Measurements from ENCODE around the gene ITPRIPL2.

Gene ITPRIPL2

DNA sequence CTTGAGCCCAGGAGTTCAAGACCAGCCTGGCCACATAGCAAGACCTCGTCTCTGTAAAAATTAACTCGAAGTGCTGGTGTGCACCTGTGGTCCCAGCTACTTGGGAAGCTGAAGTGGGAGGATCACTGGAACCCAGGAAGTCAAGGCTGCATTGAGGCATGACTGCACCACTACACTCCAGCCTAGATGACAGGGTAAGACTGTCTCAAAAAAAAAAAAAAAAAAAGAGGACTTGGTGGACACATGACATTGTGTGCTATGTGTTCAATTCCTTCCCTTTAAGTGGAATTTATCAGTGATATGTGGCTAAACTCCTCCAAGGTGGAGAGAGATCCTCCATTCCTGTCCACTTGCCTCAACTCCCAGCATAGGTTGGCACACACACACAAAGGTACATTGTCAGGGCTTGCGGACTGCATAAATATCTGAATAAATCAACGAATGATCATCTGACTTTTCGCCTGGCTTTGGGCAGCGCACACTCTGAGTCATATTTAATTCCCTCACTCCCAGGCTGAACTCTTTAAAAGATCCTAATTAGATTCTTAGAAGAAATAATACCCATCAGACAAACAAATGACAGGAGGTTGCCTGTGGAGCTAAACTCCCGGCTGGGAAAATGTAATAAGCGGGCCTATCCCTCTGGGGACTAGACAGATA lies 29.3 kb downstream of the ITPRIPL2 start:
- DNase-seq (ENCODE audit: low spot score): no peak

DNA sequence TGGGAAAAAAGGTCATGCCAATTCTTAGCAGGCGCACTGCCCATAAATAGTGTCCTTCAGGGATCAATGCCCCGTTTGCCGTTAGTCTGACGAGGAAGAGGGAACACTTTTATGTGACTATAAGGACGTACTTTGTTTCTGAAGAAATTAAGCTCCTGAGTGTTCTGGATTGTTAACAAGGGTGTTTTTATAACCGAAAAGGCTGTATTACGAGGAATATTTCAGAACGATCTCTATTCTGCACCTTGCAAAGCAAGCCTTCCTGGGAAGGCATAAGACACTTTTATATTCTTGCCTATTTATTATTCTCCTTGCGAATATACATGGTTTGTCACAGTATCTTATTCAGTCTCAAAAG lies 29.8 kb downstream of the ITPRIPL2 start:
- DNase-seq (ENCODE audit: low spot score): no peak

DNA sequence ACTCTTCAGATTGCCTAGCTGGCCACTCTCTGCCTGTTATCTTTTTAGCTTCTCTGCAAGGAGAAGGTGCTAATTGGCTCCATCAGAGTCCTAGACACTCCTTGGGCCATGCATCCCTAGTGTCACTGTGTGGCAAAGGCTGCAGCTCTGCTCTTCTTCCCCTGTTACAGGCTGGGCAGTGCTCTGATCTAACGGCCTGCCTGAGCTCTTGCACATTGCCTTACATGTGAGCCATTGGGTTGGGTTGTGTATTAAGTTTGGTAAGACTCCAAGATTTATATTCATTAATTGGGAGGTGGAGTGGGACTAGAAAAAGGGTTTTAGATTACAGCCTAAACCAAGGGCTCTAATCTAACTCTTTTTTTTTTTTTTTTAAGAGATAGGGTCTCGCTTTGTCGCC lies 31.2 kb downstream of the ITPRIPL2 start:
- DNase-seq (ENCODE audit: low spot score): no peak

DNA sequence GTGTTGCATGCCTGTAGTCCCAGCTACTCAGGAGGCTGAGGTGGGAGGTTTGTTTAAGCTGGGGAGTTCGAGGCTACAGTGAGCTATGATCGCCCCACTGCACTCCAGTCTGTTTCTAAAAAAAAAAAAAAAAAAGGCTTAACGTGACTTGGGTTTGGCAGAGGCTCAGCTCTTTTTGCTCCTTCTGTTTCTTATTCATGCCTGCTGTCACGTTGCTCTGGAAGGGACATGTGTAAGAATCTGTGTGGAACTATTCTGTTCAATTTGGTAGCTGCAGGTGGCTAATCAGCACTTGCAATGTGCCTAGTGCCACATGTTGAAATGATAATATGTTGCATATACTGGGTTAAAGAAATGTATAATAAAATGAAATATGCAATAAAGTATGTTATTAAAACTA lies 33.4 kb downstream of the ITPRIPL2 start:
- DNase-seq (ENCODE audit: low spot score): no peak

DNA sequence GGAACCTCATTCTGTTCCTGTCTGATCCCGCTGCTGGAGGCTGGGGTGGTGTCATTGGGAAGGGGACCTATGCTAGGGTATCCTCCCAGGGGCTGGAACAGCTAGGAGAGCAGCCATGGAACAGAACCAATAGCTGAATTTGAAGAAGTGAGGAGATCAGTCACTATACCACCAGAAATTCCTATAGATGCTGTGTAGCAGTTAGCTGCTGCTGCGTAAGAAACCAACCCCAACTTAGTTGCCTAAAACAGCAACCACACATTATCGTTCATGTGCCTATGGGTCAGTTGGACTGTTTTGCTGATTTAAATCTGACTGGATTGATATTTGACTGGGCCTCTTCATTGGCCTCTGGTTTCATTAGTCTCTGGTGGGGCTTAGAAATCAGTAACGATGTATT lies 33.9 kb downstream of the ITPRIPL2 start:
- no peak for DNase-seq (ENCODE audit: low spot score)

DNA sequence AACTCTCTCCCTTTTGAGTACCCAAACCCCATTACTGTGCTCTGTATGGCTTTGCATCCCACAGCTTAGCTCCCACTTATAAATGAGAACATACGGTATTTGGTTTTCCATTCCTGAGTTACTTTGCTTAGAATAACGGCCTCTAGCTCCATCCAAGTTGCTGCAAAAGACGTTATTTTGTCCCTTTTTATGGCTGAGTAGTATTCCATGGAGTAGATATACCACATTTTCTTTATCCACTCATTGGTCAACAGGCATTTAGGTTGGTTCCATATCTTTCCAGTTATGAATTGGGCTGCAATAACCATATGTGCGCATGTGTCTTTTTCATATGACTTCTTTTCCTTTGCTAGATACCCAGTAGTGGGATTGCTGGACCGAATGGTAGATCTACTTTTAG lies 34.4 kb downstream of the ITPRIPL2 start:
- no peak for DNase-seq (ENCODE audit: low spot score)

DNA sequence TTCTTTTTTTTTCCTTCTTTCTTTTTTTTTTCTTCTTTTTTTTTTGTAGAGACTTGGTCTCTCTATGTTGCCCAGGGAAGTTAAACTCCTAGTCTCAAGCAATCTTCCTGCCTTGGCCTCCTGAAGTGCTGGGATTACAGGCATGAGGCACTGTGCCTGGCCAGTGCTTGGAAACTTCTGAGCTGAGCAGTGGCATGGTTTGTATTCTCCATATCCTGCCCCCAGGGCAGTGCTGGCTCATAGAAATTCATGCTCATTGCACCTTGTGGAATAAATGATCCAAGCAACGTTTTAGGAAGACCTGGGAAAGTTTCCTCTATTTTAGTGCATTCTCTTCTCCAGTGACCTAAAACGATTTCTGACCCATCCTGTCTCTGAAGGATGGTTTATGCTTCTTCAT lies 37.5 kb downstream of the ITPRIPL2 start:
- DNase-seq (ENCODE audit: low spot score): no peak

DNA sequence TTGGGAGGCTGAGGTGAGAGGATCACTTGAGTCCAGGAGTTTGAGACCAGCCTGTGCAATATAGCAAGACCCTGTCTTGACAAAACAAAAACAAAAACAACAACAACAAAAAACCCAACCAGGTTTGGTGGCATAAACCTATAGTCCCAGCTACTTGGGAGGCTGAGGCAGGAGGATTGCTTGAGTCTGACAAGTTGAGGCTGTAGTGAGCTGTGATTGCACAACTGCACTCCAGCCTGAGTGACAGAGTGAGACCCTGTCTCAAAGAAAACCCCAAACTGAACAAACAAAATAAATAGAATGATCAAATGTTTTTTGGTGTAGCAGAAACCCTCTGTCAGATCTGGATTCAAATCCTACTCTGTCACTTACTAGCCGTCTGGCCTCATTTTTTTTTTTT lies 38.3 kb downstream of the ITPRIPL2 start:
- DNase-seq (ENCODE audit: low spot score): no peak

DNA sequence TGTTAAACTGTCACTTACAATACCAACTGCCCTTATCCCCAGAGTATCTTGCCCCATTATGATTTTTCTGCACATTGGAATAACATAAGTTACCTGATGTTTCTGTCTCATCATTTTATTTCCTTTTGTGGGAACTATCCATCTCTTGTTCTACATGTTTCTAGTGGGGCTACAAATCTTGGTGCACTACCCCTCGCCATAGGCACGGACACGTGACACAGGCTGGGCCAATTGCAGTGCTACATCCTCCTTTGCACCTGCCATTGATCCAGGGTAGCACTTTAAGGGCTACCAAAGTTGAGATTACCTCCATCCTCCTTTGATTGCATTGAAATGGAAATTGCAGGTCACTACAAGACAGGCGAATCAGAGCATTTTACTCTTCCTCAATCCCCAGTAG lies 40.1 kb downstream of the ITPRIPL2 start:
- no peak for DNase-seq (ENCODE audit: low spot score)

DNA sequence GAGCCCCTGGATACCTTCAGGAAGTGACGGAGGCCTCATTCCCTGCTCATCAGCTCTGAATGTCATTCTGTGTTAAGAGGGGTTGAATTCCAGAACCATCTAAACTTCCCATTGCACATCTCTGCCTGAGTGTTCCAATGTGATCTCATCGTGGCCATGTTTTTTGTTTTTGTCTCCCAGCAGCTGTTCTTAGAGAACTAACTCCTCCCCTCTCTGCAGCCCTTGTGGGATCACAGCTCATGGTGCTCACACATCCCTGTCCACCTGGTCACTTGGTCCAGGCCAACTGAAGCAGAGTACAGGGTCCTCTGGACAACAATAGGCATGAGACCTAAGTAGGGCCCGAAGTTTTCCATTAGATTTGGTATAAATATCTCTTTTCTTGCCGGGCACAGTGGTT lies 48.3 kb downstream of the ITPRIPL2 start:
- no peak for DNase-seq (ENCODE audit: low spot score)

DNA sequence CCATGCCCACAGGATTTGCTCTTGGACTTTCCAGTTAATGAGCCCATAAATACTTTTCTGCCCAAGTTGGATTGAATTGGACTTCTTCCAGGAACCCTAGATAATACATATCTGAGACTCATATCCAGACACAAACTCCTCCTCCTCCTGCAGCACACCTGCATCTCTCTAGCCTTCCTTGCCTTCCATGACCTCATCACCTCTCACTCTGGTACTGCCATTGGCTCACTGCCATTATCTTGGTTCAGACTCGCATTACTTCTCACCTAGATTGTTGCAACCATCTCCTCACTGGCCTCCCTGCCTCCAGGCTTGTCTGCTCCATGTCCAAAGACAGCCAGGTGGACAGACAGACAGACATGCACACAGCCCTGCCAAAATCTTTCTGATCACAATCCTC lies 49.5 kb downstream of the ITPRIPL2 start:
- no peak for DNase-seq (ENCODE audit: low spot score)

DNA sequence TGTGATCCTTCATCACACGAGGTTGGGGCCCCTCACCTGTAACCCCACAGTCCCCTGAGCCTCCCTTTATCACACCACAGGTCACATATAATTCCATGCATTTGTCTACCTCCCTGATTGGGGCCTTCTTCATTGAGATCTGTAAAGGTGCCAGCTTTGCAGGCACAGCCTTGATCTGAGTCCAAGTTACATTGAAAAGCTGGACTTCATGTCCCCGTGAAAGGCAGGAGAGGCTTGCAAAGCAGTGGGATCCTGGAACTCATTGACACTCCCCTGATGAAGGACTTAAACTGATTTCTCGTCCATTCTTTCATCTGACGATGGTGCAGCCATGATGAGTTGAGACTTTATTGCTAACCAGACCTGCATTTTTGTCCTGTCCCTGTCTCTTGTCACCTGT lies 50.5 kb downstream of the ITPRIPL2 start:
- no peak for DNase-seq (ENCODE audit: low spot score)

DNA sequence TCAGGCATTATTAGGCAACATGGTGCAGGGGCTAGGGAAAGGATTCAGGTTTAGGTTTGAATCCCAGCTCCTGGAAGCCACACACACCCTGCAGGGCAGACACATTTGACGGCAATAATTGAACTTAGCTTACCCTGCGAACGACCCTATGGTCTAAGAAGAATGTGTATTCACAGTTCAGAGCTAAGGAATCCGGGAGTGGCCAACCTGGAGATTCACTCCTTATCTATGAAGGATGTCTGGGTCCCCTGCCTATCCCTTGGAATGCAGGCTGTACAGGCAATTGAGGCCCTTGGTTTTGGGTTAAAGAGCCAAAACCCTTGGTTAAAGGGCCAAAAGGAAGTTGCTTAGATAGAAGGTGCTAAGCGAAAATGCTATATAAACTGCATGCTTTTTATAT lies 51.3 kb downstream of the ITPRIPL2 start:
- DNase-seq (ENCODE audit: low spot score): no peak

DNA sequence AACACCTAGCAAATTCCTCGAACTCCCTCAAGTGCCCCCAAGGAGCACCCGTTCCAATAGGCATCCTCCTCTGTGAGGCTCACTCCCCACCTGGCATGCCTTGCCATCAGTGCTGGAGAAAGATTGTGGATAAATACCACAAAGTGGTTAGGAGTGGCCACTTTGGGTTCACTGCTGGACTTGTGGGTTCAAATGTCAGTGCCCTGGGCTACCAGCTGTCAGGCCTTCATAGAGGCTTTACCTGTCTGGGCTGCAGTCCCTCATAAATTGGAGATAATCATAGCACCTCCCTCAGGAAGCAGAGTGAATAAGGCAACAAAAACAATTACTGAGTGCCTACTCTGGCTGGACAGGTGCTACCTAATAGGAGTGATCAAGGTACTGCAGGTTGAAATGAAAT lies 52.7 kb downstream of the ITPRIPL2 start:
- no peak for DNase-seq (ENCODE audit: low spot score)

DNA sequence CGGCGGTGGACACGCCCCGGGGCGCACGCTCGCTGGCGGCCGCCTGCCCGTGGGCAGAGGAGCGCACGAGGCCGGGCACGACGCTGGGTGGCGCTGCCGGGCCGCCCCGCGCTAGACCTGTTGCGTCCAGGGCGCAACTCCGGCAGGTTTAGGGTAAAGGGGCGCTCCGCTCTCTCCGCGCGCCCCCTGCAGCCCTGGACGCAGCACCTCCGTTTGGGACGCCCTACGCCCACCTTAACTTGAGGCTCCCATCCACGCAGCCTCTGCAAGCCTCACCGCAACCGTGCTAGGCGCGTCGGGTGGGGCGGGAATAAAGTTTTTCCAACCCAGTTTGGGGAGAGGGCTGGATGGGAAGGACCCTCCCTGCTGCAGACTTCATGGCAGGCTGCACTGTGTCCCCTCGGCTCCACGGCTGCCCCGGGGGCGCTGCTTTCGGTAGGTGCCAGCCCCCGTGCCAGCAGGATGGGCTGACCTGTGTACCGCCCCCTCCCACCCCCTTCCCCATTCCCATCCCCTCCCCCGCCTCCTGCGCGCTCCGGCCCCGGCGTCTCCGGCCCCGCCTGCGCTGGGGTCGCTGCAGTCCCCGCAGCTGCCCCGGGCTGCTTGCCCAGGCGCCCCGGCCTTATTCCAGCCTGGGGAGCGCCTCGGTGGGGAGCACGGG lies 54.1 kb downstream of the ITPRIPL2 start, which contains the start of gene SYT17:
Gene SYT17 (plus strand): TSS at position 531 of the 661 bp plus-strand sequence. CDS start 407 bp downstream, outside the sequence.
- peak; percentile 92 for DNase-seq (ENCODE audit: low spot score)

DNA sequence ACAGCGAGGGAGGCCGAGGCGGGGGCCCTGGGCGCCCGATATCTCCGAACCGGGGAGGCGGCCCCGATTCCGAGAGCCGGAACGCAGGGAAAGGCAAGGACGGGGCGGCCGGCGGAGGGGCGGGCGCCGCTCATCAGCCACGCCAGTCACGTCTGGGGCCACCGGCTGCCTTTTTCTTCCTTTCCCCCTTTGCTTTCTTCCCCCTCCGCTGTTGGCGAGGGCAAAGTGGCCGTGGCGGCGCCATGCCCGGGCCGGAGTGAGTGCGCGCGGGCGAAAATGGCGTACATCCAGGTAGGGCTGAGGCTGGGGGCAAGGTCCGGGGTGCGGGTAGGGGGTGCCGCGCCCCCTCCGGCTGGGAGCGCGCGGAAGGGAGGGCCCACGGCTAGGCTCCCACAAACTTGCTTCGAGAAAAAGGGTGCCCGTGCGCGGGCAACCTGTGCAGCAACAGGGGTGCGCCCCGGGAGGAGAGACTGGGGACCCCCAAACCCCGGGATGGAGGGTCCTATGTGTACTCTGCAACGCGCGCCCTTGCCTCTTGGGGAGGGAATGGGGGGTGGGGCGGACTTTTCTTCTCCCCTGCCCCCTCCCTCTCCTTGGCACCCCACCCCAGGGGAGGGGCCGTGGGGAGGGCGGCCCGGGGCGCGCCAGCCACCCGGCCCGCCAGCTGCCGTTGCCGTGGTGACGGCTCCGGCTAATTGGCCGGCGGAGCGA lies 54.8 kb downstream of the ITPRIPL2 start:
- peak; percentile 43 for DNase-seq (ENCODE audit: low spot score)

DNA sequence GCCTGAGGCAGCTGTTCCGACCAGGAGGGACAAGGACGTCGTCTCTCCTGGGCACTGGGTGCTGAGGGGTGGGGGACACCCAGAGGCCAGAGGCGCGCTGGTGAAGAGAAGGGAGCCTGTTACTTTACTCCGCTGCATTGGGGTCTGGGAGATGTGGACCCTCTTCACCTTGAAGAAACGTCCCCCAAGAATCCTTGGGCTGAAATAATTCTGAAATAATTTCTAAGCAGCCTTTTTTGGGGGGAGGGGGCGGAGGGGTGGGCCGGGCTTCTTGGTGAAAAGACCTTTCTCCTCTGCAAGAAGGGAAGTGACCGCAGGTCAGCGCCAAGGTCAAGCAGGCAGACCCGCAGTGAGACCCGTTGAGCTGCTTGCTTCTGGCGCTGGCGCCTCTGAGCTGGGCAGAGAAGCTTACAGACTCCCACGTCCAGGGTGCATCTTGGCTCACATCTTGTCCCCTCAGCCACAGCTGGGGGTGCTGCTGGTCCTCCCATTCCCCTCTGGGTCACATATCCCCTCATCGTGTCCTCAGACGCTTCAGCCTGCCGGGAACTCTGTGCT lies 55.4 kb downstream of the ITPRIPL2 start:
- DNase-seq (ENCODE audit: low spot score): no peak

DNA sequence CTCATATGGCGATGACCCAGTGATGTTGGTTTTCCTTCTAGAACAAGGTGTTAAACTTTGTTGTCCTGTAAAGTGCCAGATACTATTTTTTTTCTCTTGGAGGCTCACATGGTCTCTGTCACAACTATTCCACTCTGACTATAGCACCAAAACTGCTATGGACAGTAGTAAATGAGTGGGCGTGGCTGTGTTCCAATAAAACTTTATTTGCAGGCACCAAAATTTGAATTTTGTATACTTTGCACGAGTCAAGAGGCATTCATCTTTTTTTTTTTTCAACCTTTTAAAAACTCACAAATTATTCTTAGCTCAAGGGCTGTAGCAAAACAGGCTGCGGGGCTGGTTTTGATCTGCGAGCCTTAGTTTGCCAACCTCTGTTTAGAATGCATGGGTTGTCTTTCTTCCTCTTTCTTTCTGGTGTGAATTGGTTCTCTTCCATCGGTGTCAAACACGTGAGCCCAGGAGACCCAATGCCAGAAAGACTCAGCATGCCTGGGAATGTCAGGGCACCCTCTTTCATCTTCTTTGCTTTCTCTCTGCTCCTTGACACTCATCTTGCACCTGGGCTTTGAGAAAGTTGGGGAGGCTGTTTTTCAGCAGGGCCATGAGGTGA lies 56.4 kb downstream of the ITPRIPL2 start:
- no peak for DNase-seq (ENCODE audit: low spot score)

Measured in AG08396 (cell line).